ENCODE results near the gene SPEG. TPM values are rescaled to one million over a fixed set of nuclear protein-coding genes. Genes with fewer than 3 reads are reported as not detected.
A peak's percentile ranks its signal among the peaks of the same experiment; 100 is the strongest.

The SPEG gene
- total and polyA plus RNA-seq, 2 of the 13 experiments (the other 11 are each of a cell fraction or from before 2014, with no cell fraction given), result 0.18 to 0.24 TPM

- TF ChIP-seq IRF9 (CRISPR knock-in tag; IDR thresholded peaks at IDR 0.05; ENCODE audit: borderline replicate concordance), result 0 out of 2 replicates have a peak, but pooled peaks have one; percentile 38
- TF ChIP-seq ZBTB40 (IDR thresholded peaks at IDR 0.05), result no peak
- no peak for TF ChIP-seq ZBTB40 (CRISPR knock-in tag; IDR thresholded peaks at IDR 0.05)
- 0 out of 2 replicates have a peak, but pooled peaks have one; percentile 36 for TF ChIP-seq DPF2 (CRISPR knock-in tag; IDR thresholded peaks at IDR 0.05; ENCODE audit: borderline replicate concordance, low read depth)
- TF ChIP-seq ISX (CRISPR knock-in tag; conservative IDR thresholded peaks at IDR 0.05), result no peak
- 0 out of 2 replicates have a peak, but pooled peaks have one; percentile 82 for TF ChIP-seq CCDC6 (CRISPR knock-in tag; IDR thresholded peaks at IDR 0.05)
- TF ChIP-seq TSC22D2 (CRISPR knock-in tag; IDR thresholded peaks at IDR 0.05; ENCODE audit: borderline replicate concordance), result 0 out of 2 replicates have a peak, but pooled peaks have one; percentile 60
- peak; percentile 79; the same call in 1 of the 2 replicates for TF ChIP-seq ZNF12 (CRISPR knock-in tag; IDR thresholded peaks at IDR 0.05)
- TF ChIP-seq KLF9 (CRISPR knock-in tag; IDR thresholded peaks at IDR 0.05; ENCODE audit: low read depth), result 0 out of 2 replicates have a peak, but pooled peaks have one; percentile 41
- TF ChIP-seq MXD4 (CRISPR knock-in tag; IDR thresholded peaks at IDR 0.05), result peak; percentile 68; the same call in 1 of the 2 replicates
- TF ChIP-seq NR2C2 (CRISPR knock-in tag; IDR thresholded peaks at IDR 0.05; ENCODE audit: borderline replicate concordance), result peak; percentile 40; the same call in 1 of the 2 replicates
- TF ChIP-seq CREB3 (CRISPR knock-in tag; IDR thresholded peaks at IDR 0.05), result no peak
- TF ChIP-seq ELF4 (CRISPR knock-in tag; IDR thresholded peaks at IDR 0.05; ENCODE audit: borderline replicate concordance), result no peak
- no peak for TF ChIP-seq ZNF562 (CRISPR knock-in tag; IDR thresholded peaks at IDR 0.05; ENCODE audit: borderline replicate concordance)
- TF ChIP-seq RAD21 (CRISPR knock-in tag; IDR thresholded peaks at IDR 0.05), result 0 out of 2 replicates have a peak, but pooled peaks have one; percentile 10
- peak; percentile 65; the same call in 1 of the 2 replicates for TF ChIP-seq SOX5 (CRISPR knock-in tag; IDR thresholded peaks at IDR 0.05; ENCODE audit: borderline replicate concordance)
- no peak for TF ChIP-seq ZSCAN29 (CRISPR knock-in tag; conservative IDR thresholded peaks at IDR 0.05)
Measured at GRCh38 chr2:219545943-219546352, 111.3 kb downstream of the SPEG start (continued).
